K562 (cell line): ENCODE measurements around the gene EFS. TPM values are rescaled to one million over a fixed set of nuclear protein-coding genes. Genes with fewer than 3 reads are reported as not detected.

Experiments
- ATAC-seq: fragments of 200-7000 bp; cut with Tn5 transposase; 3 replicates; pipeline ENCODE4 v1.9.1; 2020; ENCODE audit warnings: moderate library complexity
- BruUV-seq: library from RNA; stranded (reverse); fragments of 400-500 nt; replicated peaks from 2 replicates; lab custom pipeline; 2021; lab: Mats Ljungman, UMichigan
- CTCF ChIA-PET: fragments of 300-600 bp; formaldehyde crosslinking; extraction: SDS; loops from one replicate; lab custom pipeline; 2021; ENCODE audit warnings: low intra/inter-chr PET ratio; lab: Yijun Ruan, JAX
- POLR2A ChIA-PET: fragments of 300-600, 350-650 bp; sonication (Branson Sonifier 250); formaldehyde crosslinking; extraction: SDS; loops from one replicate; lab custom pipeline; 2021; ENCODE audit warnings: antibody characterized with exemption, inconsistent platforms; lab: Yijun Ruan, JAX
- DNase-seq, 4 experiments: peaks; one replicate each; pipeline versions ENCODE4 v3.0.0 to v3.0.0-alpha.2; 2011 to 2018; ENCODE audit warnings: low spot score in 3 of 4, mixed read lengths in 3 of 4; ENCODE audit errors: extremely low read depth in 1 of 4
- FAIRE-seq: peaks from 2 replicates; lab custom pipeline; 2011; peaks lifted over from hg19 to GRCh38; lab: Jason Lieb, UNC
- H2AFZ ChIP-seq: 2 replicates; pipeline ENCODE4 v1.6.0; 2011; ENCODE audit warnings: low read depth, low read length, control low read depth, inconsistent platforms
- H3K27ac ChIP-seq: fragments of 200-600 bp; 3 replicates; pipeline ENCODE4 v1.8.0; 2011; ENCODE audit warnings: low read depth, mild to moderate bottlenecking, control low read depth, inconsistent platforms, low read length, moderate library complexity, mixed read lengths; ENCODE audit errors: extremely low read depth
- H3K27me3 ChIP-seq, 2 experiments: fragments of 300-600 bp in 1 of 2; 2 replicates in 1 of 2; 3 replicates in 1 of 2; pipeline versions ENCODE4 v1.6.0 to v1.8.0; 2011; ENCODE audit warnings: inconsistent platforms in 2 of 2, low read length in 2 of 2, mild to moderate bottlenecking in 1 of 2, mixed read lengths in 1 of 2, moderate library complexity in 1 of 2; ENCODE audit not compliant: control insufficient read depth in 2 of 2, insufficient read depth in 2 of 2
- H3K36me3 ChIP-seq: fragments of 300-600 bp; 3 replicates; pipeline ENCODE4 v1.8.0; 2011; ENCODE audit warnings: mild to moderate bottlenecking, low read length, inconsistent platforms; ENCODE audit not compliant: control insufficient read depth, insufficient read depth
- H3K4me1 ChIP-seq, 2 experiments: fragments of 200-600 bp in 1 of 2; replicated peaks in 1 of 2; 2 replicates in 1 of 2; 3 replicates in 1 of 2; pipeline versions ENCODE4 v1.5.1 to v1.8.0; 2011; ENCODE audit warnings: inconsistent platforms in 2 of 2, low read length in 2 of 2, mild to moderate bottlenecking in 1 of 2, mixed read lengths in 1 of 2, moderate library complexity in 1 of 2; ENCODE audit not compliant: control insufficient read depth in 2 of 2, insufficient read depth in 2 of 2
- H3K4me2 ChIP-seq: 2 replicates; pipeline ENCODE4 v1.6.1; 2011; ENCODE audit warnings: low read length, control low read depth, inconsistent platforms, mixed read lengths; ENCODE audit not compliant: insufficient read depth
- H3K4me3 ChIP-seq: fragments of 200-600 bp; sonication (generic), shearing (Covaris generic); 2 replicates; pipeline ENCODE4 v1.5.1; 2016; ENCODE audit warnings: control low read depth, inconsistent platforms
- H3K79me2 ChIP-seq: fragments of 200-600 bp; 3 replicates; pipeline ENCODE4 v1.8.0; 2011; ENCODE audit warnings: low read length, inconsistent platforms; ENCODE audit not compliant: control insufficient read depth, insufficient read depth
- H3K9ac ChIP-seq, 2 experiments: 2 replicates each; pipeline versions ENCODE4 v1.6.0 to v1.6.1; 2011; ENCODE audit warnings: low read depth in 2 of 2, low read length in 2 of 2, control low read depth in 1 of 2, inconsistent platforms in 1 of 2, mild to moderate bottlenecking in 1 of 2, mixed read lengths in 1 of 2; ENCODE audit not compliant: insufficient read depth in 1 of 2
- H3K9me1 ChIP-seq: one replicate; pipeline ENCODE4 v1.6.0; 2011; ENCODE audit warnings: inconsistent platforms, mild to moderate bottlenecking, low read length, moderate library complexity; ENCODE audit not compliant: control insufficient read depth, insufficient read depth
- H3K9me3 ChIP-seq: replicated peaks from 2 replicates; pipeline ENCODE4 v1.5.1; 2011; ENCODE audit warnings: low read depth, low read length, inconsistent platforms; ENCODE audit not compliant: control insufficient read depth, insufficient read depth
- H4K20me1 ChIP-seq: replicated peaks from 2 replicates; pipeline ENCODE4 v1.6.1; 2011; ENCODE audit warnings: low read length, inconsistent platforms, mixed read lengths; ENCODE audit not compliant: control insufficient read depth, insufficient read depth
- BCOR ChIP-seq: fragments of 450-650 bp; IDR thresholded peaks from 2 replicates; pipeline ENCODE4 v1.6.1; 2016
- CBX5 ChIP-seq: IDR thresholded peaks from 2 replicates; pipeline ENCODE4 v1.6.1; 2014; ENCODE audit warnings: low read depth, borderline replicate concordance
- CREBBP ChIP-seq: IDR thresholded peaks from one replicate; pipeline ENCODE4 v1.6.1; 2012; ENCODE audit warnings: low read depth, mild to moderate bottlenecking, control low read depth, inconsistent platforms, low read length
- ELF4 ChIP-seq: fragments of 450-650 bp; formaldehyde crosslinking; IDR thresholded peaks from 2 replicates; pipeline ENCODE4 v1.4.0; 2022; ENCODE audit warnings: missing genetic modification characterization
- GATAD2B ChIP-seq: fragments of 450-650 bp; IDR thresholded peaks from 2 replicates; pipeline ENCODE4 v1.6.1; 2017; ENCODE audit warnings: mild to moderate bottlenecking, borderline replicate concordance
- HOXB6 ChIP-seq: fragments of 250-450 bp; sonication (Bioruptor Pico); IDR thresholded peaks from 2 replicates; pipeline ENCODE4 v1.5.1; 2022; ENCODE audit warnings: mild to moderate bottlenecking, borderline replicate concordance
- POLR2B ChIP-seq: fragments of 450-650 bp; IDR thresholded peaks from 2 replicates; pipeline ENCODE4 v1.6.1; 2018; ENCODE audit warnings: low read depth; ENCODE audit not compliant: partially characterized antibody
- PREB ChIP-seq: sonication (generic); formaldehyde crosslinking; IDR thresholded peaks from 2 replicates; pipeline ENCODE4 v1.8.1; 2023; ENCODE audit warnings: mild to moderate bottlenecking, missing genetic modification reagents
- SNIP1 ChIP-seq: fragments of 450-650 bp; IDR thresholded peaks from 2 replicates; pipeline ENCODE4 v1.7.1; 2017; ENCODE audit warnings: low read depth, mild to moderate bottlenecking
- SRSF9 ChIP-seq: fragments of 200-400 bp; formaldehyde crosslinking; IDR thresholded peaks from 2 replicates; pipeline ENCODE4 v1.6.1; 2017; ENCODE audit warnings: low read depth, low read length, borderline replicate concordance
- TRIM24 ChIP-seq, 2 experiments: fragments of 450-650 bp; IDR thresholded peaks; 2 replicates each; pipeline ENCODE4 v1.6.1; 2016
- ZNF584 ChIP-seq: fragments of 200-800 bp; sonication (Bioruptor generic); IDR thresholded peaks from 2 replicates; pipeline ENCODE4 v1.6.1; 2016; ENCODE audit warnings: low read depth, mild to moderate bottlenecking, missing genetic modification characterization, missing compliant biosample characterization
- ZSCAN29 ChIP-seq: fragments of 450-650 bp; IDR thresholded peaks from 2 replicates; pipeline ENCODE4 v1.6.1; 2017
- WGBS: fragments of 100-300 bp; shearing (Covaris generic); methylation state at CpG from one replicate; pipeline ENCODE4 v1.1.6; 2016; ENCODE audit warnings: low coverage, mixed read lengths; ENCODE audit not compliant: insufficient coverage; ENCODE audit errors: missing lambda C conversion rate; 5-methylcytosine and 5-hydroxymethylcytosine counted together
- in situ Hi-C: fragments of 300-500 bp; cut with MboI; formaldehyde crosslinking; loops from 4 replicates; pipeline ENCODE4 v1.15.0; 2018; ENCODE audit warnings: inconsistent platforms, mixed read lengths
- intact Hi-C: fragments of 100-400 bp; cut with micrococcal nuclease; formaldehyde crosslinking; loops from 2 replicates; pipeline ENCODE4 v1.14.2; 2022
- polyA plus RNA-seq, 8 experiments: library from polyadenylated mRNA; depleted of rRNA in 4 of 8; stranded (reverse) in 5 of 8; unstranded in 3 of 8; fragments of >200 nt; fragmentation: Nextera tagmentation in 2 of 8; fragmentation: Illumina TruSeq in 1 of 8; extraction: Ambion mirVana in 2 of 8; extraction: Trizol in 1 of 8; gene quantifications; 2 replicates each; pipeline versions ENCODE4 v1.2.1 to v1.2.3, GENCODE V29; 2011 to 2014; ENCODE audit warnings: inconsistent platforms in 1 of 8, missing spikeins in 1 of 8
- total RNA-seq, 7 experiments: library from RNA; depleted of rRNA in 6 of 7; stranded (reverse); fragments of >200 nt in 6 of 7; fragmentation: Illumina TruSeq in 2 of 7; extraction: Trizol in 2 of 7; gene quantifications; 2 replicates each; pipeline versions ENCODE4 v1.2.1 to v1.2.3, GENCODE V29; 2011 to 2021; ENCODE audit warnings: low replicate concordance in 1 of 7

Gene EFS
- total and polyA plus RNA-seq, 9 of the 15 experiments (the other 6 are each of a cell fraction or from before 2014, with no cell fraction given) = 0.01 to 0.03 TPM; not detected in 7

DNA sequence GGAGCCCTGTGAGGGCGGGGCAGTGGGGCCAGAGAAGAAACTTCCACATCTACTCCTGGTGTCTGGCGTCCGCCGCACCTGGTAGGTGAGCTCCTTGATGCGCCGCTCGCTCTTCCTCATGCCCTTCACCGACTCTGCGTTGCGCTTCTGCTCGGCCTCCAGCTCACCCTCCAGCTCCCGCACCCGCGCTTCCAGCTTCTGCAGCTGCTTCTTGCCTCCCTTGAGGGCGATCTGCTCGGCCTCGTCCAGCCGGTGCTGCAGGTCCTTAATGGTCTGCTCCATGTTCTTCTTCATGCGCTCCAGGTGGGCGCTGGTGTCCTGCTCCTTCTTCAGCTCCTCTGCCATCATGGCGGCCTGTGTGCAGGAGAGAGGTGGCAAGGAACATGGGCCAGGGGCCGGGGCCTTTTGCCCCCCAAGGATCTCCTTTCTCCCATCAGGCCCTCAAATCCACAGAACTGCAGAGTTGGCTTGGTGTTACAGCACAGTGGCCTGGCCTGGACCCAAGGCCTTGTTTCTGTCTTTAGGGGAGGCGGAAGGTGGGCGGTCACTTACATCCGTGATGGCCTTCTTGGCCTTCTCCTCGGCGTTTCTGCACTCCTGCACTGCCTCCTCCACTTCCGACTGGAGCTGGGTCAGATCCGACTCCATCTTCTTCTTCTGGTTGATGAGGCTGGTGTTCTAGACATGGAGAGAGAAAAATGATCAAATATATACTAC is 19.6 kb upstream of the EFS start:
- no peaks in the 10 kb centered on the region; the same call in 1 of the 2 replicates for H4K20me1 ChIP-seq
- no peaks in the 10 kb centered on the region for H3K9me1 ChIP-seq
- no peak overlapping the region for H3K4me2 ChIP-seq
- H3K9ac ChIP-seq = no peak overlapping the region
- ATAC-seq (no peak), DNase-seq (no peak), FAIRE-seq (no peak)
- intact Hi-C loops = no loop called here
- in situ Hi-C loops = loop anchor here (10.0 kb wide), 1 partner anchor 120 kb away; no protein-coding TSS in a partner anchor
- peaks cover 0 to 16% of the 10 kb centered on the region in 2 experiments; a peak in 2 of 5 replicates for H3K4me1 ChIP-seq
- peaks cover 16 to 59% of the 10 kb centered on the region in 2 experiments; a peak in 4 of 5 replicates for H3K27me3 ChIP-seq
- CTCF ChIA-PET = no interaction called here
- H2AFZ ChIP-seq = no peak overlapping the region
- 14% methylated on average over 14 of the region's 29 CpGs for WGBS
- BruUV-seq = no TSS peak
- H3K36me3 ChIP-seq = no peaks in the 10 kb centered on the region
- TF ChIP-seq ELF4 = no peak
- H3K79me2 ChIP-seq = no peaks in the 10 kb centered on the region
- no peak overlapping the region for H3K27ac ChIP-seq
- no peaks in the 10 kb centered on the region for H3K9me3 ChIP-seq
- H3K4me3 ChIP-seq = no peak overlapping the region
- POLR2A ChIA-PET = interaction anchor here (0.7 to 1.6 kb wide), 5 partner anchors 10 to 1117 kb away, joined by 3 to 5 read pairs (median 5); no protein-coding TSS in a partner anchor

GRCh38 chr14:23382731-23383440 is 17.9 kb upstream of the EFS start:
- no peaks in the 10 kb centered on the region for H3K9me3 ChIP-seq
- no peaks in the 10 kb centered on the region for H3K36me3 ChIP-seq
- no peak overlapping the region for H3K4me2 ChIP-seq
- no peak for DNase-seq
- WGBS = 6% methylated on average over 10 of the region's 10 CpGs
- H4K20me1 ChIP-seq = no peaks in the 10 kb centered on the region; the same call in 1 of the 2 replicates
- no peak overlapping the region for H3K4me3 ChIP-seq
- ChIA-PET POLR2A (interaction anchor here (0.7 kb wide), 1 partner anchor 11 kb away, joined by 3 read pairs; no protein-coding TSS in a partner anchor), CTCF (no interaction called here)
- no peaks in the 10 kb centered on the region for H3K9me1 ChIP-seq
- FAIRE-seq = no peak
- in situ Hi-C loops (loop anchor here (10.0 kb wide), 1 partner anchor 118 kb away; no protein-coding TSS in a partner anchor), intact Hi-C loops (no loop called here)
- no peak overlapping the region for H3K27ac ChIP-seq
- H3K4me1 ChIP-seq = peaks cover 0 to 16% of the 10 kb centered on the region in 2 experiments; a peak in 2 of 5 replicates
- no peak for ATAC-seq
- H3K79me2 ChIP-seq = no peaks in the 10 kb centered on the region
- no peak overlapping the region for H3K9ac ChIP-seq
- peaks cover 8 to 57% of the 10 kb centered on the region in 2 experiments; a peak in 4 of 5 replicates for H3K27me3 ChIP-seq
- H2AFZ ChIP-seq = no peak overlapping the region
- no TSS peak for BruUV-seq
- no peak for TF ChIP-seq POLR2B
- no peak for TF ChIP-seq CBX5
- no peak for TF ChIP-seq BCOR
- TF ChIP-seq TRIM24 (IDR thresholded peaks at IDR 0.05) = no peak
- no peak for TF ChIP-seq CREBBP
- TF ChIP-seq SNIP1 = no peak
- TF ChIP-seq GATAD2B = no peak
- TF ChIP-seq ZNF584 (CRISPR knock-in tag) = no peak
- no peak for TF ChIP-seq ZSCAN29
- no peak for TF ChIP-seq PREB
- no peak for TF ChIP-seq HOXB6 (CRISPR knock-in tag)
- no peak for TF ChIP-seq SRSF9
